HG03520 (cell line): ENCODE data around the gene FGD5.

Experiments
- ATAC-seq: cut with Tn5 transposase; IDR thresholded peaks from one replicate; pipeline ENCODE4 v1.9.1; 2021; ENCODE audit warnings: mild to moderate bottlenecking, moderate library complexity; ENCODE audit not compliant: unreplicated experiment

The FGD5 gene, protein sequence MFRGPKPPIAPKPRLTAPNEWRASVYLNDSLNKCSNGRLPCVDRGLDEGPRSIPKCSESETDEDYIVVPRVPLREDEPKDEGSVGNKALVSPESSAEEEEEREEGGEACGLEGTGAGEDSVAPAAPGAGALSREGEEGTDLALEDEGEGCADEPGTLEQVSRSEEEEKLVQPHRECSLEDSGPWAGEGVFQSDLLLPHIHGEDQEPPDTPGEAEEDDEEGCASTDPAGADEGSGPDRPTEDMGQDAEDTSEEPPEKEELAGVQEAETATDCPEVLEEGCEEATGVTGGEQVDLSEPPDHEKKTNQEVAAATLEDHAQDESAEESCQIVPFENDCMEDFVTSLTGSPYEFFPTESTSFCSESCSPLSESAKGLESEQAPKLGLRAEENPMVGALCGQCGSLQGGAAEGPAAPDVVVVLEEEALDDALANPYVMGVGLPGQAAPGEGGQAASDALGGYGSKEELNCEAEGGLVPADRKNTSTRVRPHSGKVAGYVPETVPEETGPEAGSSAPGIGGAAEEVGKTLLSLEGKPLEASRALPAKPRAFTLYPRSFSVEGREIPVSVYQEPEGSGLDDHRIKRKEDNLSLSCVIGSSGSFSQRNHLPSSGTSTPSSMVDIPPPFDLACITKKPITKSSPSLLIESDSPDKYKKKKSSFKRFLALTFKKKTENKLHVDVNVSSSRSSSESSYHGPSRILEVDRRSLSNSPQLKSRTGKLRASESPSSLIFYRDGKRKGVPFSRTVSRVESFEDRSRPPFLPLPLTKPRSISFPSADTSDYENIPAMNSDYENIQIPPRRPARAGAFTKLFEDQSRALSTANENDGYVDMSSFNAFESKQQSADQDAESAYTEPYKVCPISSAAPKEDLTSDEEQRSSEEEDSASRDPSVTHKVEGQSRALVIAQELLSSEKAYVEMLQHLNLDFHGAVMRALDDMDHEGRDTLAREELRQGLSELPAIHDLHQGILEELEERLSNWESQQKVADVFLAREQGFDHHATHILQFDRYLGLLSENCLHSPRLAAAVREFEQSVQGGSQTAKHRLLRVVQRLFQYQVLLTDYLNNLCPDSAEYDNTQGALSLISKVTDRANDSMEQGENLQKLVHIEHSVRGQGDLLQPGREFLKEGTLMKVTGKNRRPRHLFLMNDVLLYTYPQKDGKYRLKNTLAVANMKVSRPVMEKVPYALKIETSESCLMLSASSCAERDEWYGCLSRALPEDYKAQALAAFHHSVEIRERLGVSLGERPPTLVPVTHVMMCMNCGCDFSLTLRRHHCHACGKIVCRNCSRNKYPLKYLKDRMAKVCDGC (N-terminal part only)

GRCh38 chr3:14818804-14819500, at the start of gene FGD5:
Gene FGD5 (plus strand): TSS chr3:14818962. CDS start chr3:14819072, 110 bp downstream.
- ATAC-seq, result no peak

- ATAC-seq, result no peak
Observed at GRCh38 chr3:14769544-14770325, 49.0 kb upstream of the FGD5 start.

DNA sequence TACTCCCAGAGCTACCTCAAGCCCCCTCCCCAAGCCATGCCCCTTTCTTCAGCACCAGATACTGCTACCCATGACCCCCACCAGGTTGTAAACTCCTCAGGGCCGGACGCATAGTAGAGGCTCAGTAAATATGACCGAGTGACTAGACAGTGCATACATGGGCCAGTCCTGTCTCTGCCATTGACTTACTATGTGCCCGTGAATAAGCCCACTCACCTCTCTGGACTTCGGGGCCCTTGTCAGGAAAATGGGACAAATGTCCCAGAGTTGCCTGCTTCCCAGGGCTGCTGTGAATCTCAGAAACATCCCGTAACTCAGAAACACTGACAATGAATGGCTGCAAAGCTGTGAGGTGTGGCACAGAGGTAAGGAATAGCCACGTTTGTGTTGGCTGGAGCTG, 48.2 kb upstream of the FGD5 start:
- no peak for ATAC-seq

- ATAC-seq, result no peak
Observed at GRCh38 chr3:14771593-14772497, 46.9 kb upstream of the FGD5 start.

DNA sequence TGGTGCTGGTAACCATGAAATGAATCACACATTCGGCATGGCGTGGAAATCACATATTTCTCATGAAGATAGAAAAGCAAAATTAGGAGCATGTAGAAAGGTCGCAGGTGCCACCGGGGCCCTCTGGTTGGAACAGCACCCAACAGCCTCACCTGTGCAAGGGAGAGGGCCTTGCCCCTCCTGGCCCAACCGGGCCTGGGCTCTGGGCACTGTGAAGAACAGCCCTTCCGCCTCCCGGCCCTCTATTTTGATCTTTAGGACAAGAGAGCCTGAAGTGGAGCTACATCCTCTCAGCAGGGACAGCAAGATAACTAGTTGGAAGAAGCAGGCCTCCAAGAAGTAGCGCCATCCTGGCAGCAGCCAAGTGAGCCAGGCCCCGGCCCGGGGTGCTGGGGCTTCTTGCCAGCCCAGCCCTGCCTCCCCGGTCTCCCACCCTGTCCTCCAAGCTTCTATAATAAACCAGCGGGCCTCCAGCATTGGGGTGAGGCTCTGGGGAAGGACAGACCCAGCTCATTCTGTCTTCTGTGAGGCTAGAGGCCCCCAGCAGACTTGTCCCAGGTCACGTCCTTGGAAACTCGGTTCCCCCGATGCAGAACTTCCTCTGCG, 46.1 kb upstream of the FGD5 start:
- no peak for ATAC-seq

DNA sequence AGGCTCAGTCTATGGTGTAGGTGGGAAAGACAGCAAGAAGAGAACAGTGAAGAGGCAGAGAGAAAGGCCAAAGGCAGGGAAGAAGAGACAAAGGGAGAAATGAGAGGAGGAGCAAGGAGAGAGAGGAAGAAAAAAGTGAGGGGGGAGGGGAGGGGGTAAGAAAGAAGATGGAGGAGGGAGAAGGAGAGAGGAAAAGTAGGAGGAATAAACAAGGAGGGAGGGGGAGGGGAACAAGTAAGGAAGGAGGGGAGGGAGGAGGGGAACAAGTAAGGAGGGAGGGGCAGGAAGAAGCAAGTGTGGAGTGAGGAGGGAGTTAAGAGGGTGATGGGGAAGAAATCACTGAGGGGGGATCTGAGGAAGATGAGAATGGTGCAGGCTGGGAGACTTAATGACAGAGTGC, 45.5 kb upstream of the FGD5 start:
- ATAC-seq, result no peak

- ATAC-seq, result no peak
Observed at GRCh38 chr3:14773691-14774128, 45.1 kb upstream of the FGD5 start.

GRCh38 chr3:14774431-14774830, 44.3 kb upstream of the FGD5 start:
- no peak for ATAC-seq

- no peak for ATAC-seq
Observed at GRCh38 chr3:14775011-14775410, 43.8 kb upstream of the FGD5 start.

GRCh38 chr3:14775563-14775962, 43.2 kb upstream of the FGD5 start:
- no peak for ATAC-seq

GRCh38 chr3:14779069-14779685, 39.6 kb upstream of the FGD5 start:
- ATAC-seq, result no peak

DNA sequence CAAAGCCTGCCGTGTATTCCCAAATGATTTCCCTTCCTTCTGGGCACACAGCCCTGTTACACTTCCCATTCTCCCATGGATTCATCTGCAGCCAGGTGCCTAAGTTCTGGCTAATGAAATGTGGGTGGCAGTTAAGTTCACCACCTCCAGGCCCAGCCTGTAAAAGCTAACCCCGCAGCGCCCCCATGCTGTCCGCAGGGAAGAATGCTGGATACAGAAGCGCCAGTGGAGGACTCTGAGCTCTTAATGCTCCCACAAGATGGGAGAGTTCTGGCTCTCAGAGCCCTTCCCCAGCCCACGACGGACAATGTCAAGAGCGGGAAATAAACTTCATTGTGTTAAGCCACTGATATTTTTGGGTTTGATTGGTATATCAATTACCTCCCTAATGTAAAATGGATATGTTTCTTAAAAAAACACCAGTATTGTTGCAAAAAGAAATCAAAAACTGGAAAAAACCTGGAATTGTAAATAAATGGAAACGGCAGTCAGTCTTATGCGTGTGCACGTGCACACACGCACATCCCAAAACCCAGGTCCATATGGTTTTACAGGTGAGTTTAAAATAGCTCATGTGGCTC, 37.7 kb upstream of the FGD5 start:
- ATAC-seq, result peak; percentile 68

DNA sequence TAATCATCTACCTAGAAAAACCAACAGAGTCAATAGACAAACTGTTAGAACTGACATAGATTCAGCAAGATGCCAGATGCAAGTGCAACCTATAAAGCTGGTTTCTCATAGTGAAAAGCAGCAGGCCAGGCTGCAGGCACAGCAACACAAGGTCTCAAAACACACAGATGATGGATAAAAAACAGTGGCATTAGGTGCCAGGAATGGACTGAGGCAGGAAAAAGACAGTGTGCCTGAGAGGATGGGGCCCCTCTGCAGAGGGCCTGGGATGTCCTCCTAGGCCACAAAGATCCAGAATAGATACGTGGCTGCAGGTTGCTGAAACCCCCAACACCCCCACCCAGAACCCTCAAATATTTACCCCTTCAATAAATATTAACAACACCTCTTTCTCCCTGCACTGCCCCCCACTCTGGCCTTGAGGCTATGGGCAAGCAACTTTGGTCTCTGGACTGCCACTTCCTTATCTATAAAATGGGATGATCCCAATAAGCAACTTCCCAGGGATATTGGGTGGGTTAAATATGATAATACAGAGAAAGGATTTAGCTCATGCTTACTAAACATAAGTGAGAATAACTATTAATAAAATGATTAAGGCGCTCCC, 35.2 kb upstream of the FGD5 start:
- no peak for ATAC-seq

DNA sequence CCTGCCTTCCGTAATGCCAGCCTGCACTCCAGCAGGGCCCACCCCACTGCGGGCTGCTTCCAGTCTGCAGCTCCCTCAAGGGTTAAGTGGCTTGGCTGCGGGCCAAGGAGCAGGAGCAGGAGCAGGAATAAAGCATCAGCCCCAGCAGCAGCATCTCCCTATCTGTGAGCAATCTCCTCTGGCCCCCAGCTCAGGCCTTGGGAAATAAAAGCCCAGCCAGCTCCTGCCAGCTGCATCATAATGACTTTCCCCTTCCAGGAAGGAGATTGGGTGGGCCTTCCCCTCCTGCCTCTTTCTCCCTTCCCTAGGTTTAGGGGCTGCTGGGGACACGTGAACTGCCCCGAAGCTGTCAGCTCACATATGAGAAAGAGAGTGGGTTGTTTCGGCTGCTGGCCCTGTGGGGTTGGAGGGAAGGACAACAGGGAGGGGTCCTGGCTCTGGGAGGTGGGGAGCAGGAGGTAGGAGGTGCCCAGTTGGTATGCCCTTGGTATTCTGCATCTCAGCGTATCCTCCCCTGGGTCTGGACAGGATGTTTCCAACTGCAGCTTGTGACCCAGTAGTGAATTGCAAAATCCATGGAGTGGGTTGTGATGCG, 34.6 kb upstream of the FGD5 start:
- no peak for ATAC-seq

GRCh38 chr3:14785207-14786155, 33.3 kb upstream of the FGD5 start:
- ATAC-seq, result no peak
